ENCODE measurements around the gene CD63.
A peak's percentile ranks its signal among the peaks of the same experiment; 100 is the strongest.

CD63 gene

GRCh38 chr12:55718624-55719275 is 10.1 kb downstream of the CD63 start:
- Histone ChIP-seq H3K9ac (ENCODE audit: low read length) (no peak overlapping the region), H3K27me3 (ENCODE audit: insufficient read depth, low read length) (no peaks in the 10 kb centered on the region), H4K20me1 (ENCODE audit: insufficient read depth, low read length) (no peaks in the 10 kb centered on the region), H3K9me3 (ENCODE audit: low read length) (no peaks in the 10 kb centered on the region), H3K4me1 (ENCODE audit: insufficient read depth, low read length, severe bottlenecking) (peaks cover 44% of the 10 kb centered on the region), H3K4me2 (ENCODE audit: low read length) (no peak overlapping the region), H2AFZ (ENCODE audit: low read length) (no peak overlapping the region), H3K79me2 (ENCODE audit: insufficient read depth, low read length) (no peaks in the 10 kb centered on the region), H3F3A (ENCODE audit: insufficient read depth, low read length) (no peaks in the 10 kb centered on the region), H3K4me3 (ENCODE audit: low read depth, low read length, poor library complexity, severe bottlenecking) (no peak overlapping the region), H3K36me3 (ENCODE audit: insufficient read depth, low read length) (no peaks in the 10 kb centered on the region), H3K9me2 (ENCODE audit: low read depth, low read length) (no peaks in the 10 kb centered on the region), H3K27ac (ENCODE audit: low read depth, low read length, poor library complexity, severe bottlenecking) (no peak overlapping the region)
- TF ChIP-seq EZH2 (IDR thresholded peaks at IDR 0.05; ENCODE audit: borderline replicate concordance, low read length) (no peak), CTCF (IDR thresholded peaks at IDR 0.05; ENCODE audit: low read length) (no peak)

- Histone ChIP-seq H3F3A (ENCODE audit: insufficient read depth, low read length) (no peaks in the 10 kb centered on the region), H3K27me3 (ENCODE audit: insufficient read depth, low read length) (no peaks in the 10 kb centered on the region), H3K4me2 (ENCODE audit: low read length) (peak overlapping the region; percentile 97; the same call in 1 of the 2 replicates), H3K9me2 (ENCODE audit: low read depth, low read length) (no peaks in the 10 kb centered on the region), H3K4me3 (ENCODE audit: low read depth, low read length, poor library complexity, severe bottlenecking) (no peak overlapping the region), H3K36me3 (ENCODE audit: insufficient read depth, low read length) (no peaks in the 10 kb centered on the region), H3K9ac (ENCODE audit: low read length) (no peak overlapping the region; the same call in 1 of the 2 replicates), H2AFZ (ENCODE audit: low read length) (no peak overlapping the region), H4K20me1 (ENCODE audit: insufficient read depth, low read length) (no peaks in the 10 kb centered on the region), H3K79me2 (ENCODE audit: insufficient read depth, low read length) (no peaks in the 10 kb centered on the region), H3K9me3 (ENCODE audit: low read length) (no peaks in the 10 kb centered on the region), H3K27ac (ENCODE audit: low read depth, low read length, poor library complexity, severe bottlenecking) (peak overlapping the region; percentile 81), H3K4me1 (ENCODE audit: insufficient read depth, low read length, severe bottlenecking) (peaks cover 36% of the 10 kb centered on the region)
- TF ChIP-seq CTCF (IDR thresholded peaks at IDR 0.05; ENCODE audit: low read length), result no peak
- TF ChIP-seq EZH2 (IDR thresholded peaks at IDR 0.05; ENCODE audit: borderline replicate concordance, low read length), result no peak
Observed at GRCh38 chr12:55718015-55718414, 10.8 kb downstream of the CD63 start.

- no peaks in the 10 kb centered on the region for H3F3A ChIP-seq (ENCODE audit: insufficient read depth, low read length)
- peak overlapping the region; percentile 97 for H3K4me2 ChIP-seq (ENCODE audit: low read length)
- H3K4me3 ChIP-seq (ENCODE audit: low read depth, low read length, poor library complexity, severe bottlenecking), result peak overlapping the region; percentile 82
- peak overlapping the region; percentile 82 for H3K9ac ChIP-seq (ENCODE audit: low read length)
- H3K9me2 ChIP-seq (ENCODE audit: low read depth, low read length), result no peaks in the 10 kb centered on the region
- H3K27me3 ChIP-seq (ENCODE audit: insufficient read depth, low read length), result no peaks in the 10 kb centered on the region
- no peaks in the 10 kb centered on the region for H3K9me3 ChIP-seq (ENCODE audit: low read length)
- peaks cover 31% of the 10 kb centered on the region for H3K4me1 ChIP-seq (ENCODE audit: insufficient read depth, low read length, severe bottlenecking)
- no peaks in the 10 kb centered on the region for H3K79me2 ChIP-seq (ENCODE audit: insufficient read depth, low read length)
- peak overlapping the region; percentile 81 for H3K27ac ChIP-seq (ENCODE audit: low read depth, low read length, poor library complexity, severe bottlenecking)
- H3K36me3 ChIP-seq (ENCODE audit: insufficient read depth, low read length), result no peaks in the 10 kb centered on the region
- no peaks in the 10 kb centered on the region for H4K20me1 ChIP-seq (ENCODE audit: insufficient read depth, low read length)
- TF ChIP-seq CTCF (IDR thresholded peaks at IDR 0.05; ENCODE audit: low read length) (no peak), EZH2 (IDR thresholded peaks at IDR 0.05; ENCODE audit: borderline replicate concordance, low read length) (no peak)
- H2AFZ ChIP-seq (ENCODE audit: low read length), result no peak overlapping the region
Observed at GRCh38 chr12:55717011-55718007, 11.5 kb downstream of the CD63 start.
